ENCODE data around the gene ENTHD1. TPM values are rescaled to one million over a fixed set of nuclear protein-coding genes. Genes with fewer than 3 reads are reported as not detected.

The ENTHD1 gene
- total and polyA plus RNA-seq, 2 of the 8 experiments (the other 6 are each of a cell fraction or from before 2014, with no cell fraction given), result not detected

DNA sequence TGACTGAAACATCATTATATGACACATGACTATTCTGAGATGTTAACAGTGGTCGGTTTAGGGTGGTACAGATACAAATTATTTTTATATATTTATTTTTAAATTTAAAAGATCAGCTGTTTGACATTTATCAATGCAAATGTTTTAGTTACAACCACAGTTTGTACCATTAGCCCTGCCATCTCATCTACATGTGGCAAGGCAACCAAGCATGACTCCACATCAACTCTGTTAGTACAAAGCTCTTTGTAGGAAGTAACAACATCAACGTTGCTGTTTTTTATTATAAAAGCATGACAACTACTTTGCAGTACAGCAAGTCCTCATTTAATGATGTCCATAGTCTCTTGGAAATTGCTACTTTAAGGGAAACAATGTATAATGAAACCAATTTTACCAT lies 40.8 kb downstream of the ENTHD1 start:
- ChIA-PET CTCF (ENCODE audit: partially characterized antibody) (interaction anchor here (0.7 kb wide), 1 partner anchor 17 kb away, joined by 3 read pairs; no protein-coding TSS in a partner anchor), POLR2A (ENCODE audit: partially characterized antibody) (no interaction called here)
- Histone ChIP-seq H3K36me3 (ENCODE audit: control insufficient read depth in 2 of 4, insufficient read depth in 4 of 4, low read length in 3 of 4) (no peaks in the 10 kb centered on the region), H2BK120ac (replicated peaks; ENCODE audit: low read depth, low read length) (no peak overlapping the region), H3K4me3 (ENCODE audit: extremely low read depth in 1 of 4, insufficient read depth in 2 of 4, low read depth in 3 of 4, low read length in 4 of 4) (no peak overlapping the region), H4K5ac (ENCODE audit: insufficient read length, low read depth, low read length) (no peak overlapping the region), H4K8ac (ENCODE audit: extremely low read depth, insufficient read depth, low read length) (no peak overlapping the region), H2BK15ac (ENCODE audit: low read length) (no peak overlapping the region), H3K27ac (ENCODE audit: low read depth, low read length) (no peak overlapping the region), H3K23me2 (ENCODE audit: low read depth, low read length) (no peaks in the 10 kb centered on the region), H3K27me3 (replicated peaks in 1 of 4; ENCODE audit: control insufficient read depth in 3 of 4, extremely low read depth in 1 of 4, insufficient read depth in 3 of 4, low read length in 3 of 4) (no peaks in the 10 kb centered on the region), H3K9me3 (ENCODE audit: insufficient read depth in 2 of 2, low read depth in 1 of 2, low read length in 1 of 2) (no peaks in the 10 kb centered on the region), H3K79me2 (ENCODE audit: control insufficient read depth in 1 of 2, insufficient read depth in 2 of 2, low read length in 2 of 2) (no peaks in the 10 kb centered on the region), H3K18ac (ENCODE audit: extremely low read depth, low read length) (no peak overlapping the region), H3K4me1 (replicated peaks in 1 of 4; ENCODE audit: control insufficient read depth in 3 of 4, insufficient read depth in 4 of 4, low read length in 3 of 4) (no peaks in the 10 kb centered on the region), H3K56ac (replicated peaks; ENCODE audit: insufficient read length, low read depth, low read length) (no peak overlapping the region), H3K79me1 (ENCODE audit: low read depth, low read length) (no peaks in the 10 kb centered on the region), H3K14ac (ENCODE audit: insufficient read length) (no peak overlapping the region), H2AK5ac (ENCODE audit: low read depth, low read length) (no peak overlapping the region), H4K20me1 (replicated peaks in 1 of 2; ENCODE audit: control insufficient read depth in 1 of 2, insufficient read depth in 2 of 2, low read length in 2 of 2) (no peaks in the 10 kb centered on the region), H3K9ac (replicated peaks in 1 of 4; ENCODE audit: extremely low read depth in 1 of 4, low read depth in 3 of 4, low read length in 3 of 4) (no peak overlapping the region), H3K4ac (replicated peaks; ENCODE audit: insufficient read length, low read depth, low read length) (no peak overlapping the region), H2BK20ac (ENCODE audit: low read length) (no peak overlapping the region), H4K91ac (replicated peaks; ENCODE audit: insufficient read length, low read length) (no peak overlapping the region), H2AFZ (ENCODE audit: low read length) (no peak overlapping the region), H3K4me2 (ENCODE audit: insufficient read depth in 1 of 2, low read depth in 2 of 2, low read length in 2 of 2) (no peak overlapping the region), H2BK12ac (ENCODE audit: low read depth, low read length) (no peak overlapping the region), H3K23ac (ENCODE audit: insufficient read length) (no peak overlapping the region), H2BK5ac (ENCODE audit: low read depth, low read length) (no peak overlapping the region)
- DNase-seq (ENCODE audit: low read depth in 1 of 2, low spot score in 2 of 2) (no peak), FAIRE-seq (no peak)
- 86% methylated on average over 2 of the region's 2 CpGs; no CpG with 5 or more reads in 1 of the 2 experiments for WGBS, 2 experiments (ENCODE audit: extremely low coverage in 1 of 2, insufficient coverage in 1 of 2, insufficient read length in 1 of 2, insufficient replicate concordance in 2 of 2, low coverage in 1 of 2, low lambda C conversion rate in 2 of 2, missing lambda C conversion rate in 1 of 2)
- TF ChIP-seq TAF7 (optimal IDR thresholded peaks at IDR 0.05; ENCODE audit: borderline replicate concordance, low read depth, low read length) (no peak), USF2 (IDR thresholded peaks at IDR 0.05; ENCODE audit: low read length) (no peak), EP300 (IDR thresholded peaks at IDR 0.05; ENCODE audit: borderline replicate concordance in 1 of 2, low read depth in 2 of 2, low read length in 2 of 2) (no peak), EZH2 (IDR thresholded peaks at IDR 0.05; ENCODE audit: low read depth, low read length, severe bottlenecking) (no peak), TCF12 (IDR thresholded peaks at IDR 0.05; ENCODE audit: low read depth, low read length) (no peak), SIX5 (IDR thresholded peaks at IDR 0.05; ENCODE audit: low read depth, low read length) (no peak), CHD2 (IDR thresholded peaks at IDR 0.05; ENCODE audit: low read length) (no peak), POLR2A (IDR thresholded peaks at IDR 0.05; ENCODE audit: control extremely low read depth in 1 of 2, low read depth in 2 of 2, low read length in 2 of 2) (no peak), POLR2AphosphoS5 (IDR thresholded peaks at IDR 0.05; ENCODE audit: low read depth, low read length) (no peak), SAP30 (IDR thresholded peaks at IDR 0.05; ENCODE audit: insufficient read depth, insufficient replicate concordance, low read length) (no peak), CBX5 (IDR thresholded peaks at IDR 0.05; ENCODE audit: low read depth, low read length) (no peak), TEAD4 (IDR thresholded peaks at IDR 0.05; ENCODE audit: low read depth, low read length) (no peak), RFX5 (IDR thresholded peaks at IDR 0.05; ENCODE audit: borderline replicate concordance, low read depth, low read length) (no peak)
- TF ChIP-seq, protein P1, sequence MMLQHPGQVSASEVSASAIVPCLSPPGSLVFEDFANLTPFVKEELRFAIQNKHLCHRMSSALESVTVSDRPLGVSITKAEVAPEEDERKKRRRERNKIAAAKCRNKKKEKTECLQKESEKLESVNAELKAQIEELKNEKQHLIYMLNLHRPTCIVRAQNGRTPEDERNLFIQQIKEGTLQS (IDR thresholded peaks at IDR 0.05; ENCODE audit: insufficient read depth, low read depth, low read length), result no peak

All from H1 (cell line).